ENCODE data around the gene RNPEPL1.

The RNPEPL1 gene

GRCh38 chr2:240591784-240592183, 23.5 kb downstream of the RNPEPL1 start:
- no peak for DNase-seq (ENCODE audit: low read depth)

- no peak for DNase-seq (ENCODE audit: low read depth)
These were observed 24.9 kb downstream of the RNPEPL1 start for GRCh38 chr2:240593026-240593702.

- no peak for DNase-seq (ENCODE audit: low read depth)
These were observed 25.6 kb downstream of the RNPEPL1 start for GRCh38 chr2:240593703-240594451.

DNA sequence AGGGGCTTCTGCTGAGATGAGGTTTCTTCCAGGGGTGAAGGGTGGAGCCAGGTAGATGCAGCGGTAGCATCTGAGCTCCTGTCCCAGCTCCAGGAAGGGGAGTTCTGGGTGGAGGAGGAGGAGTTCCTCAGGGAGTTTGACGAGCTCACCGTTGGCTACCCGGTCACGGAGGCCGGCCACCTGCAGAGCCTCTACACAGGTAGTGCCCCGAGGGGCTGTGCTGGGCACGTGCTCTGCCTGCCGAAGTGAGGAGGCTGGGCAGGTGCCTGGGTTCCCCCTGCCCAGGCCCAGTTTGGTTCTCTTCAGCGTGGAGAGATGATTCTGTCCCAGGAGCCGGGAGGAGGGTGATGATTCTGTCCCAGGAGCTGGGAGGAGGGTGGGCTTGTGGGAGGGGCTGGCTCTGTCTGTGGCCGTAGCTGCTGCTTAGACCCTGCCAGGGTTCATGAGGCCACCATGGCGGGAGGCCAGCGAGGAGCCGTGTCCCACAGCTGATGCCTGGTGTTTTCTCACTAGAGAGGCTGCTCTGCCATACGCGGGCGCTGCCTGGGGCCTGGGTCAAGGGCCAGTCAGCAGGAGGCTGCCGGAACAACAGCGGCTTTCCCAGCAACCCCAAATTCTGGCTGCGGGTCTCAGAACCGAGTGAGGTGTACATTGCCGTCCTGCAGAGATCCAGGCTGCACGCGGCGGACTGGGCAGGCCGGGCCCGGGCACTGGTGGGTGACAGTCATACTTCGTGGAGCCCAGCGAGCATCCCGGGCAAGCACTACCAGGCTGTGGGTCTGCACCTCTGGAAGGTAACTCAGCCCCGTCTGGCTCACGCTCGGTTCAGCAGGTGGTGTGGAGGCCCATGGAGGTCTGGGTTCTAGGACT, 26.5 kb downstream of the RNPEPL1 start:
- no peak for DNase-seq (ENCODE audit: low read depth)

DNA sequence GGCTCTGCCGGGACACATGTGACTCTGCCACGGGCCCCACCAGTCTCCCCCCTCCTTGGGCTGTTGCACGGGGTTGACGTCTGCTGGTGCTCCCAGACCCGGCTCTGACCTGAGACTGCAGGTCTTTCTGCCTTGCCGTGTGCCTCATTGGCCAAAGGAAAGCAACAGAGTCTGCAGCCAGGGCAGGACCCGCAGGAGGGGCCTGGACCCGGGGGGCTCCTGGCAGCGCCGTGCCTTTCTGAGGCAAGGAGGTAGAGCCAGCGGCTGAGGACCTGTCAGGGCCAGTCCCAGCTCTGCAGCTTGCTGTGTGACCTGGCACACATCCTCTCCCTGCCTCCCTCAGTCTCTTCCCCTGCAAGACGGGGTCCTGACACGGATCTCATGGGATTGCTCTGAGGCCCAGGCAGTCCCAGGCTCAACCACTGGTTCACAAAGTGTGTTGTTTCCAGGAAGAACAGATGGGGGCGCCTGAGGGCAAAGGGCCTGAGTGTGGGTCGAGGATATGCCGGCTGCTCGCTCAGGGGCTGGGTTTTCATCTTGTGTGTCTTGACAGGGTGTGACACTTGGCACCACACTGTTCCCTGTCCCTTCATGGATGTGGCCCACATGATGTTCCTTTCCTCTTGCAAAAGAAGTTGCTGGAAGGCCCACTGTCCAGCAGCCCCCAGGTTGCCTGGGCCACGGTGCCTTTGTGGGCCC, 27.2 kb downstream of the RNPEPL1 start:
- DNase-seq (ENCODE audit: low read depth): no peak

DNA sequence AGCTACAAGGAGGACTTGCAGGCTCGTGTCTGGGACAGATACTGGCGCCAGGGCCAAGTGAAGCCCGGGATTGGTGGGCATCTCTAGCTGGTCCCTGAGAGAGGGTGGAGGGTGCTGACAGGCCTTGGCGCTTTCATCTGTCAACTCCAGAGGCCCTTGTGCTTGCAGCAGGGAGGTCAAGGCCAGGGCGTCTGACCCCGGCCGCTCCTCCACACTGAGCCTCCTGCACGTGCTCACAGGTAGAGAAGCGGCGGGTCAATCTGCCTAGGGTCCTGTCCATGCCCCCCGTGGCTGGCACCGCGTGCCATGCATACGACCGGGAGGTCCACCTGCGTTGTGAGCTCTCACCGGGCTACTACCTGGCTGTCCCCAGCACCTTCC, 27.8 kb downstream of the RNPEPL1 start:
- no peak for DNase-seq (ENCODE audit: low read depth)

- DNase-seq (ENCODE audit: low read depth): no peak
These were observed 28.2 kb downstream of the RNPEPL1 start for GRCh38 chr2:240596491-240596931.

DNA sequence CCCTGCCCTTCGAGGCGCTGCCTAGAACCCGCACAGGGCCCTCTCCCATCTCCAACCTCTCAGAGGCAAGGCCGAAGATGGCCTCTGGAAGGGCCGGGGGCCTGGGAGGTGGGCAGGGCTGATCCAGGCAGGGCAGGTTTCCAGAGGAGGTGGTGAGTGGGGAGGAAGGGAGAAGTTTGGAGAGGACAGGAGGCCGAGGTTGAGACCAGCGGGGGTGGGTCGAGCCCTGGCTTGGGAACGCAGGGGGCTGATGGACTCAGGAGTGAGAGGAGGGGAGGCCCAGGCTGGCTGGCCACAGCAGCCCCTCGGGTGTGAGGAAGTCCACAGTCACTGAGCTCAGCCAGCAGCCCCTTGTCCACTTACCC, 28.8 kb downstream of the RNPEPL1 start:
- no peak for DNase-seq (ENCODE audit: low read depth)

DNA sequence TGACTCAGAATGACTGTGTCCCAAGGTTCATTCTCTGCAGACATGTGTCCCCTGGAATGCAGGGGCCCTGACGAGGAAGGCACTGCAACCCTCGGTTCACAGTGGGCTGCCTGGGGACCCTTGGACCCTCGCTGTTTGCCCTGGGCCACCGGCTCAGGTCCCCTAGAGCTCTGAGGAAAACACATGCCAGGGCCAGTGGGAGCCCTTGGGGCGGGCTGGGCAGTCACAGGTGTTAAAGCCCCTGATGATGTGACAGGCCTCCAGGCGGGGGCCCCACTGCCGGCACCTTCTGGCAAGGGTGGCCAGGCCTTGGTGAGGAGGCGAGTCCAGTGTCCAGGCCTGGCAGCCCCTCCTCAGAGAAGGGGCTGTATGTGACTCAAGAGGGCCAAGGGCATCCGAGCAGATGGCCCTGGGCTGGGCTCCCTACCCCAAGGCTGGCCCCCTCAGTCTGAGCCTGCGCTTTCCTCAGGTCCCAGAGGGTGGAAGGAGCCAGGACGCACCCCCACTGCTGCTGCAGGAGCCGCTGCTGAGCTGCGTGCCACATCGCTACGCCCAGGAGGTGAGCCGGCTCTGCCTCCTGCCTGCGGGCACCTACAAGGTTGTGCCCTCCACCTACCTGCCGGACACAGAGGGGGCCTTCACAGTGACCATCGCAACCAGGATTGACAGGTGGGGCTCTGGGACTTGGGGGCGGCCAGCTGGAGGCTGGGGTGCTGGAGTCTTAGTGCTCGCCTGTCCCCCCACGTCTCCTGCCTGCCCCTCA, 29.3 kb downstream of the RNPEPL1 start:
- no peak for DNase-seq (ENCODE audit: low read depth)

DNA sequence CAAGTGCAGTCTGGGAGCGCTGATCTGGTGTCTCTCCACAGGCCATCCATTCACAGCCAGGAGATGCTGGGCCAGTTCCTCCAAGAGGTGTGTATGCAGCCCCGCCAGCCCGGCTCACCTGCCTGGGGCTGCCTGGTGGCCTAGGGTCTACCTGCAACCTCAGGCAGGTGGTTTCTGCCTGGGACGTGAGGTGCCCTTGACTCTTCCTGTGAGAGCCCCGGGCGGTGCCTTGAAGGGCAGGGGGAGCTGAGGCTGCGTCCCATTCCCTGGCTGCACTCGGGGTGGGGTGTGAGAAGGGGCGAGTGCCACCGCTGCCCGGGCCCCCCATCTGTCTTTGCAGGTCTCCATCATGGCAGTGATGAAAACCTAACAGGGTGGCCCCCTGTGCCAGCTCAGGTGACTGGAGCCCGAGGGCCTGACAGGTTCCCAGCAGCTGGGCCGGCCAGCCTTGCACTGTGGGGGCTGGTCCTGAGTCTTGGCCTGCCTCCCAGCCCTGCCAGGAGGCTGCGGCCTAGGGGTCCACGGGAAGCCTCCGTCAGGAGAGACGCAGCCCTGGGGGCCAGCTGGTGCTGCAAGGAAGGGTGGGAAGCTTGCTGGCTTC, 30.1 kb downstream of the RNPEPL1 start:
- no peak for DNase-seq (ENCODE audit: low read depth)

- DNase-seq (ENCODE audit: low read depth): no peak
These were observed 30.9 kb downstream of the RNPEPL1 start for GRCh38 chr2:240599141-240599583.

DNA sequence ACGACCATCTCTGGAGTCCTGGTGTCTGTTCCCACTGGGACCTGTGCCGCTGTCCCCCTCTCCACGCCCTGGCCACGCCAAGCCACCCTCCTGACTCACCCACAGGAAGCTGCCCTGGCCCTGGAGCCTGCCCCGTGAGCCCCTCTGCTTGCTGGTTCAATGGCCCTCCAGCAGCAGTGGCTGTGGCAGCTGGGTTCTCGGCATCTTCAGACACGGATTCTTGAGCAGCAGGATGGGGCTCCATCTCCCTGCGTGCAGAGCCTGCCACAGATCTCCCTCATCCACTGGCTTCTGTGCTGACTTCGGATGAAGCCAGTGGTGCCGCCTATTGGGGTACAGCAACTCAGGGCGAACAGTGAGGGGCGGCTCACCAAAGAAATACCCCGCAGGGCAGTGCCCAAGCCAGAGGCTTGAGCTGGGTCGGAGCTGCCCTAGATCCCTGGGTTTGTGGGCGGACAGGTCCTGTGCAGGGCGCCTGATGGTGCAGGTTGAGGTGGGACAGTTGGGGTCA, 32.2 kb downstream of the RNPEPL1 start:
- DNase-seq (ENCODE audit: low read depth): no peak

DNA sequence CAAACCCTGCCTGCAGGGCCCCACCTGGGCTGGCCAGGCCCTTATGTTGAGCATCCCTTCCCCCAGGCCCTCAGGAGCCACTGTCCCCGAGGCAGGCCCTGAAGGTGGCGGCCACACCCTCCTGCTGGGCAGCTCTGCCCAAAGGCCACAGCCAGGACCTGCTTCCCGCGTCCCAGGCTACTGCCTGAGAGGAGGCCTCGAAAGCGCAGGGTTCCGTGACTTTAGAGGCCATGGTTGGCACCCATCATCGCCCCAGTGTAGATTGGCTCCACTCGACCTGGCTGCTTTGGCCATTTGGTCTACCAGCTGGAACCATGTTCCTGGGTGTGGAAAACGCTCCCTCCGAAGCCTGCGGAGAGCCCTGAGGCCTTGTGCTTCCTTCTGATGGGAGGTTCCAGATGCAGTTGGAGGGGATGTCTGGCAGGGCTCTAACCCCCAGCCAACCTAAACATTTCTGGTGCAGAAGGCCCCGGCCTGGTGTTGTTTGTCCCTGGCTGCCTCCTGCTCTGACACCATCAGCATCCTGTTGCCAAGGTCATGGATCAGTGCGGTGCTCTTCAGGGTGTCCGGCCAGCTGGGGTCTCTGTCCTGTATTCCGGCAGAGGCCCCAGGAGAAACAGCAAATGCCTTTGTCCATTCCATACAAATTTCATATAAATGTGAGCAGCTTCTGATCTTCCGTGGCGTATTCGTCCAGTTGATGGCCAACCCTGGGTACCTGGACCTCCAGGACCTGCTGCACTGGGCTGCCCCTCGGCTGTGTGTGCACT, 33.0 kb downstream of the RNPEPL1 start:
- no peak for DNase-seq (ENCODE audit: low read depth)

GRCh38 chr2:240601831-240602160, 33.5 kb downstream of the RNPEPL1 start:
- DNase-seq (ENCODE audit: low read depth): no peak

GRCh38 chr2:240602266-240603050, 34.2 kb downstream of the RNPEPL1 start:
- DNase-seq (ENCODE audit: low read depth): no peak

DNA sequence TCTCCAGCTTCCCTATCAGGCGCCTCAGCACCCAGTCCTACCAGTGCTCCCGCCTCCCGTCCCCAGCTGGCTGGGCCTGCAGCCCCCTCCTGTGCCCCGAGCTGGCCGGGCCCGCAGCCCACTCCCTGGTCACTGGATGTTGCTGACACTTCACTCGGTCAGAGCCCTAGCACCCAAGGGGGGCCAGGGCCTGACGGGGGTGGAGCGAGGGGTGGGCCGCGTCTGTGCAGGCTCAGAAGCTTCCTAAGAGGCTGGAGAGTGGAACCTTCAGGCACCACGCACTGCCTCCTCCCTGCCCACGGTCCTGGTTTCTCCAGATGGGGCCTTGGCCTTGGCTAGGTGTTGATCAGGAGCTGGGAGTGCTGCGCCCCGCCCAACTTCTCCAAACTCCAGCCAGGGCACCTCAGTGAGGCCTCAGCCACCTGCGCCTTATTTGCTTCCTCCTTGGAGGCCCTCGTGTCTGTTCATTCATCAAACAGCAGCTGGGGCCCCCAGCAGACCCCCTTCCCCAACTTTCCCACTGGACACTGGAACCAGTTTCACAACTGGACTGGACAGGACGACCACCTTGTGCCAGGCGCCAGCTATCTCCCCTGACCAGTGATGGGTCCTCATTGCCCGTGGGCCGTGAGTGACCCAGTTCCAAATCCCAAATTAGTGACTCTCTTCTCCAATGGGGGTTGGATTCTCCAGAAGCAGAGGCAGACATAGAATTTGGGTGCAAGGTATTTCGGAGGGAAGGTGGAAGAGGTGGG, 35.0 kb downstream of the RNPEPL1 start:
- DNase-seq (ENCODE audit: low read depth): no peak

DNA sequence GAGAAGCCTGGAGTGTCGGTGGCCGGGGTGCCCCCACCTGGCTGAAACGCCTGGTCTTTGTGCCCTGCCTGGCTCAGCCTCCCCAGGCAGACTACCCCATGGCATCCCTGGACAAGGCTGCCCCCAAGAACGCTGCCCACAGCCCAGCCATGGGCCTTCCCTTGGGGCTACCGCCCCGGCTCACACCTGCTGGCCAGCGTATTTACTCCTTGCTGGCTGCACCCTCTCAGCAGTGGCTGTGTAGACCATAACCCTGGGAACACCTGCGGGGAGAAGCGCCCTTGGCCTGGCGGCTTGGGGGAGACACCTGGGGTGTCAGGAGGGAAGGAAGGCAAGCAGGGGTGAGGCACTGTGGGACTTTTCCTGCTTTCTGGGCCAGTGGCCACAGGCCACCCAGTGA, 35.6 kb downstream of the RNPEPL1 start:
- DNase-seq (ENCODE audit: low read depth): no peak

DNA sequence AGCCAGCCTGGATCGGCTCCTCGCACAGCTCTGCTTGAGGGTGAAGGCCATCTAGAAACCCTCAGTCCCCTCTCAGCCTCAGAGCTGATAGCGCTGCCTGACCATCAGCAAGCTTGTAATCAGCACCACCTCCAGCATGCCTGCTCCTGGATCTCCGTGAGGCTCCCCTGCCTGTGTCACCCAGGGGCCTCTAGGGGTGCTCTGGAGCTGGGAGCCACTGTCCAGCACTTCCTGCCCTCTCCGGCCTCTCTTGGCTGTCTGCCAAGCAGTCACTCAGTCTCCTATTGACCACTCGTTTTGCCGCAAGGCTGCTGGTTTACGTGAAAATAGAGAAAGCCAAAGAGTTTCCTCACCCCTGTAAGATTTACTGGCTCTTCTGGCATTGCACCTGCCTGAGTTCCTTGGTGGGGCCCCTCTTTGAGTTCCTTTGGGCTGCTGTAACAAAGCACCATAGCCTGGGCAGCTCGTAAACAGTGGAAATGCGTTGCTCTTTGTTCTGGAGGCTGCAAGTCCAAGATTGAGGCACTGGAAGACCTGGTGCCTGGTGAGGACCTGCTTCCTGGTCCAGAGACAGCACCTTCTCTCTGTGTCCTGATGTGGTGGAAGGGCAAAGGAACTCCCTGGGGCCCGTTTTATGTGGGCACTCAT, 36.1 kb downstream of the RNPEPL1 start:
- DNase-seq (ENCODE audit: low read depth): no peak

All from activated T-cell treated with anti-CD3 and anti-CD28 coated beads for 1 hour (primary cell).